ENCODE data around the gene HTR6. TPM values are rescaled to one million over a fixed set of nuclear protein-coding genes. Genes with fewer than 3 reads are reported as not detected.

HTR6 gene
- not detected in 2 replicates for total RNA-seq

DNA sequence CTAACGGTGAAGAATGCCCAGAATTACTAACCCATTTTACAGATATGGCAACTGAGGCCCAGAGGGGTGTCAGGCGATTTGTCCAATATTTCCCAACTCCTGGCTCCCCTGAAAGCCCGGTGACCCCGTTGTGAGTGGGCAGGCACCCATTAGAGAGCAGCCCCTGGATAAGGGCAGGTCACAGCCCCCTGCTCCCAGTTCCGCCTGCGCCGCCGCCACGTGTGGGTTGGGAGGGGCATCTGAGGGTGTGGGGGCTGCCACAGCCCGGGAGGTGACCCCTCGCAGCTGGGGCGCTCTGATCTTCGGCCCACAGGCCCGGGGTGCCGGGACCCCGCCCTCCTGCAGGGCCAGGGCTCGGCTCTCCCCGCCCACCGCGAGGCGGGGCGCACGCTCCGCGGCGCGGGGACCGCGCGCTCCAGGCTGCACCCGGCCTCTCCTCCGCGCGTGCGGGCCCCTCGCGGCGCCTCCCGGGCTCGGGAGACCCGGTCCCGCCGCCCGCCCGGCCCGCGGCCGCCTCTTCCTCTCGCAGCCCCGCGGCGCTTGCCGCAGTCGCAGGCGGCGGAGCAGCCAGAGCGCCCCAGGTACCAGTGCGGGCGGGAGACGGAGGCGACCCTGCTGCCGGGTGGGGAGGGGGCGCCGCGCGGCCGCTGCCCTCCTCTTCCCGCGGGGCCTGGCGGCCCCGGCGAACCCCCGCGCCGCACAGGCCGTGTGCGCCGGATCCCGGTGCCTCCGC lies at the start of gene HTR6:
Gene HTR6 (plus strand): TSS at position 423 of the 733 bp plus-strand sequence. CDS start 879 bp downstream, outside the sequence.

DNA sequence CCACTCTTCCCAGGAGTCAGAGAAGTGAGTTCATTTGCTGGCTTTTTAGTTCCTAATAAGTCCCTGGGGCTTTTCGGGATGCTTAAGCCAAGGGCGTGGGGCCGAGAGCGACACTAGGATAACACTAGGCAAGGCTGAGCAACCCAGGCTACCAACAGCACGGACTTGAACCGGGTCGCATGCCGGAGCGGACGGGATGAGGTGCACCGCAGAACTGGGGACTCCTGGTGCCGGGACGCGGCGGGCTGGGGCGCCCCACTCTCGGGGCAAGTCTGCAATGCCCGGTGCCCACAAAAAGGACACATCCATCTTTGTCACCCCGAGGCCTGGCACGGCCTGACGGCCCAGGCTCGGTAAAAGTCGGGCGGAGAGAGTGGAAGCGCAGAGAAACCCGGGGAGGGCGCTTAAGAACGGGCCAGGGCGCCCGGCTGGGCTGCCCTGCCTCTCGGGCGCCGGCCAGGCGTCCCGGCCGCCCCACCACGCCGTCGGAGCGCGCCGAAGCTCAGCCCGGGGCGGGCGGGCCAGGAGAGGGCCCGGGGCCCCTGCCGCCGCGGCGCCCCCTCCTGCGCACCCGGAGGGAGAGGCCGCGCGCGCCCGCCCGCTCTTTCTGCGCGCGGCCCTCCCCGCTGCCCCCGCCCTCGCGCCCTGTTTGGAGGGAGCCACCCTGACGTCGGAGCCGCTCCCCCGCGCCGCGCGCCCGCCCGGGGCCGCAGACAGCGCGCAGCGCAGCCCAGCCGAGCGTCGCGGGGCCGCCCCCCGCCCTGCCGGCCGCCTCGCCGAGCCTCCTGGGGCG lies 20.9 kb upstream of the HTR6 start, which contains the start of gene NBL1:
Gene NBL1 (plus strand): TSS at position 710 of the 793 bp plus-strand sequence. CDS start 10,720 bp downstream, outside the sequence.

Other genes with a start within 250 kb of the HTR6 start
- gene CAPZB, start 179.3 kb upstream of the HTR6 start, total RNA-seq, result 69.1 and 99.1 TPM in 2 replicates
- 64.3 and 69.5 TPM in 2 replicates for gene NBL1, start 20.6 kb upstream of the HTR6 start, total RNA-seq
- gene TMCO4, start 135.0 kb downstream of the HTR6 start, total RNA-seq, result 5.2 and 10.9 TPM in 2 replicates
- not detected in 2 replicates for gene RNF186, start 150.4 kb downstream of the HTR6 start, total RNA-seq
- 1.8 and 2.1 TPM in 2 replicates for gene OTUD3, start 217.5 kb downstream of the HTR6 start, total RNA-seq

Measured in airway epithelial cell (primary cell).